BJ (cell line): Measurements from ENCODE around the gene RIMBP2. TPM values are rescaled to one million over a fixed set of nuclear protein-coding genes. Genes with fewer than 3 reads are reported as not detected.

Experiments
- CTCF ChIA-PET: fragments of 350-600 bp; formaldehyde crosslinking; extraction: SDS; loops from one replicate; lab custom pipeline; 2021; ENCODE audit warnings: antibody characterized with exemption, inconsistent platforms; lab: Yijun Ruan, JAX
- POLR2A ChIA-PET: fragments of 300-600 bp; sonication (Branson Sonifier 250); formaldehyde crosslinking; extraction: SDS; loops from one replicate; lab custom pipeline; 2021; ENCODE audit warnings: antibody characterized with exemption; lab: Charles Lee
- DNase-seq: peaks from one replicate; pipeline ENCODE4 v3.0.0-alpha.2; 2011; ENCODE audit warnings: low read depth
- H3K27me3 ChIP-seq: 2 replicates; pipeline ENCODE4 v1.6.0; 2011; ENCODE audit warnings: low read length; ENCODE audit not compliant: control insufficient read depth, insufficient read depth
- H3K36me3 ChIP-seq: 2 replicates; pipeline ENCODE4 v1.5.1; 2011; ENCODE audit warnings: low read length; ENCODE audit not compliant: control insufficient read depth, insufficient read depth
- H3K4me3 ChIP-seq: 2 replicates; pipeline ENCODE4 v1.5.1; 2011; ENCODE audit warnings: low read depth, mild to moderate bottlenecking, control low read depth, low read length
- polyA plus RNA-seq: library from polyadenylated mRNA; depleted of rRNA; stranded (reverse); fragments of >200 nt; gene quantifications from 2 replicates; pipeline ENCODE4 v1.2.3, GENCODE V29; 2011
- TF ChIP-seq, protein P1 (sequence below): IDR thresholded peaks from 2 replicates; pipeline ENCODE4 v1.5.1; 2011; ENCODE audit warnings: low read depth, mild to moderate bottlenecking, control low read depth, inconsistent platforms, low read length, moderate library complexity; ENCODE audit not compliant: insufficient read depth

Gene RIMBP2
- polyA plus RNA-seq, 1 experiment: 0.05 TPM

DNA sequence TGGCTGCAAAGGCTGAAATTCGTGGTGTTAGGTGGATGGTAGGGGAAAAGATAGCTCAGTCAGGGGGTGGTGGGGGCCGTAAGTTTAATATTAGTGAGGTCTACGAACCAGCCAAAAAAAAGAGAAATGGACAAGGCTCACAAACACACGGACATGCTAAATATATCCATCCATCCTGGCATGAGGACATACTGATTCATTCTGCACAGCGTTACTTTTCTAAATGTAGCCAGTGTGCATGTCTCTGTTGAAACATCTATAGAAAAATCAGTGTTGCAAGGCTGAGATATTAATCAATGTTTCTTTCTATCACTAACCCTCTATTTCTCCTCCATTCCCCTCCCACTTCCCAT is 227.8 kb downstream of the RIMBP2 start:
- no peak for DNase-seq
- TF ChIP-seq, protein P1, sequence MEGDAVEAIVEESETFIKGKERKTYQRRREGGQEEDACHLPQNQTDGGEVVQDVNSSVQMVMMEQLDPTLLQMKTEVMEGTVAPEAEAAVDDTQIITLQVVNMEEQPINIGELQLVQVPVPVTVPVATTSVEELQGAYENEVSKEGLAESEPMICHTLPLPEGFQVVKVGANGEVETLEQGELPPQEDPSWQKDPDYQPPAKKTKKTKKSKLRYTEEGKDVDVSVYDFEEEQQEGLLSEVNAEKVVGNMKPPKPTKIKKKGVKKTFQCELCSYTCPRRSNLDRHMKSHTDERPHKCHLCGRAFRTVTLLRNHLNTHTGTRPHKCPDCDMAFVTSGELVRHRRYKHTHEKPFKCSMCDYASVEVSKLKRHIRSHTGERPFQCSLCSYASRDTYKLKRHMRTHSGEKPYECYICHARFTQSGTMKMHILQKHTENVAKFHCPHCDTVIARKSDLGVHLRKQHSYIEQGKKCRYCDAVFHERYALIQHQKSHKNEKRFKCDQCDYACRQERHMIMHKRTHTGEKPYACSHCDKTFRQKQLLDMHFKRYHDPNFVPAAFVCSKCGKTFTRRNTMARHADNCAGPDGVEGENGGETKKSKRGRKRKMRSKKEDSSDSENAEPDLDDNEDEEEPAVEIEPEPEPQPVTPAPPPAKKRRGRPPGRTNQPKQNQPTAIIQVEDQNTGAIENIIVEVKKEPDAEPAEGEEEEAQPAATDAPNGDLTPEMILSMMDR: no peak
- H3K4me3 ChIP-seq: no peak overlapping the region
- no peaks in the 10 kb centered on the region for H3K36me3 ChIP-seq
- H3K27me3 ChIP-seq: no peaks in the 10 kb centered on the region
- CTCF ChIA-PET: no interaction called here
- POLR2A ChIA-PET: no interaction called here

DNA sequence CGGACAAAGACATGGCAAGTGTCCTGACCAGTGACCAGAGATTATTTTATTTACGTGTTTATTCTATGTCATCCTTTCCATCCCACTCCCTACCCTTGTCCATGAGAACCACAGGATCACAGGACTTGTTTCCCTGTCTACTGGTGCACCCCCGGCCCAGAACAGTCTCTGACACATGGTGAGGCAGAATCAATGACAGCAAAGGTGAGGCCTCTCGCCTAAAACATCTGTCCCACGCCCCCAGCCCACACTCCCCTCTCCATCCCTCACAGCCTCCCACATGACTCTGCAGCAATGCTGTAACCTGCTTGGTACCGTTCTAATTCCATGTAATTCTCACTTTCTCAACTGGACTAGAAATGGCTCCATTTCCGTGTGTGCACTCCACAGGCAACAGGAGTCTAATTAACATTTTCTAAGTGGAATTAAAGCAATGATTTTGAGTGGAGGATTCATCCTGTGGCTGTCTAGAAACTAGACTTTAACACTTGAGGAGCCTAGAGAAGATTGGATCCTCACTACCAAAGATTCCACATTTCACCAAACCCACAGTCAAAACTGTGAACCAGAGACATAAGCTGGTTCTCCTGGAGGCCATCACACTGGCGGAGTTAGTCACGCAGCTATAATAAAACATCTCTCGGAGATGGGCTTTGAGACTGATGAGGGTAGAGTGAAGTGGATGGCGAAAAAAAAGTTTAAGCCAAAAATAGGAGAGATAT is 228.3 kb downstream of the RIMBP2 start:
- H3K36me3 ChIP-seq: no peaks in the 10 kb centered on the region
- no peaks in the 10 kb centered on the region for H3K27me3 ChIP-seq
- H3K4me3 ChIP-seq: no peak overlapping the region
- CTCF ChIA-PET: no interaction called here
- no peak for DNase-seq
- TF ChIP-seq, protein P1: no peak
- POLR2A ChIA-PET: no interaction called here

DNA sequence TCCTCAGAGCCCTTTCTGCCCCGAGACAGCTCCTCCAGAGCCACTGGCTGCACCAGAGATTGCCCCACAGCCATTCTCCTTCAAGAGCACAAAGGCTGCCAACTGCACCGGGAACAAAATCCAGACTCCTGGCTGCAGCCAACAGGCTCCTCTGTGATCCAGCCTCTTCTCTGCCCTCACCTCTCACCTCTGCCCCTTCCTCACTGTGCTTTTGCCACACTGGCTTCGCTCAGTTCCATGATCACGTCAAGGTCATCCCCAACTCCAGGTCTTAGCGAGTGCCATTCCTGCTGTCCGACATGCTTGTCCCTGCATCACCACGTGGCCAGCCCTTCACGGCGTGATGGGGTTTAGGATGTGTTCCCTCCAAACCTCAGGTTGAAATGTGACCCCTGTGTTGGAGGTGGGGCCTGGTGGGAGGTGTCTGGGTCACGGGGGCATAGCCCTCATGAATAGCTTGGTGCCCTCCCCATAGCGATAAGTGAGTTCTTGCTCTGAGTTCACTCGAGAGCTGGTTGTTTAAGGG is 229.1 kb downstream of the RIMBP2 start:
- no peak for DNase-seq
- TF ChIP-seq, protein P1: no peak
- no peaks in the 10 kb centered on the region for H3K36me3 ChIP-seq
- POLR2A ChIA-PET: no interaction called here
- CTCF ChIA-PET: no interaction called here
- H3K27me3 ChIP-seq: no peaks in the 10 kb centered on the region
- H3K4me3 ChIP-seq: no peak overlapping the region

DNA sequence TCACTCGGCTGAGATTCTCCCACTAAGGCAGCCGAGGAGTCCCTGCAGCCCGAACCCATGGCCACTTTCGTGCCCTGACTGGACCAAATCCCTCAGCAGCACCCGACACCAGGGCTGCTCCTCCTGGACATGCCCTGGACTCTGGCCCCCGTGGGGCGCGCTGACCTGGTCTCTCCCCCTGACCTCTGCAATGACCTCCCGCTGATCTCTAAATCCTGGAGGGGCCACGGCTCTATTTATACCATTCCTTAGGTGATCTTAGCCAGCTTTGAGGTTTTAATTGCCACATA is 230.0 kb downstream of the RIMBP2 start:
- ChIA-PET CTCF (no interaction called here), POLR2A (no interaction called here)
- Histone ChIP-seq H3K27me3 (no peaks in the 10 kb centered on the region), H3K36me3 (no peaks in the 10 kb centered on the region), H3K4me3 (no peak overlapping the region)
- TF ChIP-seq, protein P1: no peak
- no peak for DNase-seq

DNA sequence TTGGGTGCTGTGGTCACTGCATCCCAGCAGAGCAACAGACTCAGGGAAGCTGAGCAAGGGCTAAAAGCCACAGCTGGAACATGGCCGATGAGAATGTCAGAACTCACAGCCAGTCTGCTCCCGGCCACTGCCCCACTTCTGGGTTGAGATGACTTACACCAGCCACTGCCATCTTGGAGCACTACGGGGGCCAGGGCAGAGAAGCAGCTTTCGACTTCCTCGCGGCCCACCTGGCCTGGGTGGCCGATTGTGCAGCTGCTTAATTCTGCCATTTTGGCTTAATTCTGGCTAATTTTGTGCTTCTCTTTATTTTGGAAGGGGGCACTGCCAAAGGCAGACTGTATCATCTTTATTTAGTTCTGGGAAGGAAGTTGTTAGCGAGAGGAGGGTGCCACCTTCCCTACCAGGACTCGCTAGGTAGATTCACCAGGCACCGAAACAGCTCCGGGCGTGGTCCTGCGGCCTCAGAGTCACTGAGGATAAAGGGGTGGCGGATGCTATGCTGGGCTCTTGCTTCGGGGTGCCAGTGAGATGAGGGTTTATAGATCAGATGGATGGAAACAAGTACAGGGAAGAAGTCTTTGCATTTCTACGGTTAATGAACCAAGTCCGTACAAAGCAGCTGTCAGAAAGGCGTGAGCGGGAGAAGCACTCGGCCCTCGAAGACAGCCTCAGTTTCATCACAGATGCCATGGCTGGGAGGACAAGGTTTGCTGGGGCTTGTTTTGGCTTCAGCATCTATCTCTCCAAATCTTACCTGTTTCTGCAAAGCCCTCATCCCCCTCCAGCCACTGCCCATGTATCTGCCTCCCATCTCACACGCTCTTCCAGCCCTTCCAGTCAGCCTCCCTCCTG is 230.6 kb downstream of the RIMBP2 start:
- H3K36me3 ChIP-seq: no peaks in the 10 kb centered on the region
- POLR2A ChIA-PET: no interaction called here
- H3K27me3 ChIP-seq: no peaks in the 10 kb centered on the region
- CTCF ChIA-PET: no interaction called here
- H3K4me3 ChIP-seq: no peak overlapping the region
- TF ChIP-seq, protein P1: no peak
- DNase-seq: no peak
